Mucosa of rectum (tissue), 2 donors: Measurements from ENCODE around the gene SLFN12.
"Not testable (repeated sequence)": the region's sequence is repeated elsewhere in the genome, so short reads cannot be mapped to it uniquely, and the experiment has no call there.

Experiments used
- H3K27ac ChIP-seq, 2 donors: one replicate each; pipeline ENCODE4 v1.7.0; 2013; ENCODE audit warnings: inconsistent platforms in 2 of 2, low read depth in 2 of 2, low read length in 2 of 2
- H3K27me3 ChIP-seq, 2 donors: one replicate each; pipeline ENCODE4 v1.7.0; 2013; ENCODE audit warnings: low read length in 2 of 2; ENCODE audit not compliant: control insufficient read depth in 2 of 2, insufficient read depth in 2 of 2
- H3K36me3 ChIP-seq, 2 donors: one replicate each; pipeline ENCODE4 v1.7.0; 2013; ENCODE audit warnings: low read length in 2 of 2; ENCODE audit not compliant: control insufficient read depth in 2 of 2, insufficient read depth in 2 of 2
- H3K4me1 ChIP-seq, 2 donors: one replicate each; pipeline ENCODE4 v1.7.0; 2013; ENCODE audit warnings: low read length in 2 of 2, mild to moderate bottlenecking in 1 of 2; ENCODE audit not compliant: control insufficient read depth in 2 of 2, insufficient read depth in 2 of 2
- H3K4me3 ChIP-seq, 2 donors: one replicate each; pipeline ENCODE4 v1.7.0; 2013; ENCODE audit warnings: low read length in 2 of 2
- H3K9ac ChIP-seq, 2 donors: one replicate each; pipeline ENCODE4 v1.7.0; 2013; ENCODE audit warnings: low read length in 2 of 2, low read depth in 1 of 2, mild to moderate bottlenecking in 1 of 2
- H3K9me3 ChIP-seq, 2 donors: one replicate each; pipeline ENCODE4 v1.7.0; 2013; ENCODE audit warnings: low read length in 2 of 2; ENCODE audit not compliant: control insufficient read depth in 2 of 2
- donor health status: healthy.
- donor health status: Normal muscosa, but diverticular disease.

SLFN12 gene

DNA sequence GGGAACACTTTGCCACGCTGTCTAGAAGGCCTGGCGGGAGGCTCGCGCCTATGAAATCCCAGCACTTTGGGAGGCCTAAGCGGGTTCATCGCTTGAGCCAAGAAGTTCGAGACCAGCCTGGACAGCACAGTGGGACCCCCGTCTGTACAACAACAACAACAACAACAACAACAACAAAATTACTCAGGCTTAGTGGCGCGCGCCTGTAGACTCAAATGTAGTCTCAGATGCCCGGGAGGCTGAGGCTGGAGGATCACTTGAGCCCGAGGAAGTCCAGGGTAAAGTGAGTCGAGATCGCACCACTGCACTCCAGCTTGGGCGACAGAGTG, 16.6 kb upstream of the SLFN12 start:
- H3K9ac ChIP-seq: peak overlapping the region; percentile 52 to 66
- H3K9me3 ChIP-seq: no peaks in the 10 kb centered on the region
- peak overlapping the region; percentile 71 to 83 for H3K27ac ChIP-seq
- peaks cover 0 to 6% of the 10 kb centered on the region in 2 donors for H3K27me3 ChIP-seq
- H3K4me1 ChIP-seq: peaks cover 0 to 3% of the 10 kb centered on the region in 2 donors
- peaks cover 0 to 2% of the 10 kb centered on the region in 2 donors for H3K36me3 ChIP-seq
- peak overlapping the region; percentile 68 to 76 for H3K4me3 ChIP-seq

DNA sequence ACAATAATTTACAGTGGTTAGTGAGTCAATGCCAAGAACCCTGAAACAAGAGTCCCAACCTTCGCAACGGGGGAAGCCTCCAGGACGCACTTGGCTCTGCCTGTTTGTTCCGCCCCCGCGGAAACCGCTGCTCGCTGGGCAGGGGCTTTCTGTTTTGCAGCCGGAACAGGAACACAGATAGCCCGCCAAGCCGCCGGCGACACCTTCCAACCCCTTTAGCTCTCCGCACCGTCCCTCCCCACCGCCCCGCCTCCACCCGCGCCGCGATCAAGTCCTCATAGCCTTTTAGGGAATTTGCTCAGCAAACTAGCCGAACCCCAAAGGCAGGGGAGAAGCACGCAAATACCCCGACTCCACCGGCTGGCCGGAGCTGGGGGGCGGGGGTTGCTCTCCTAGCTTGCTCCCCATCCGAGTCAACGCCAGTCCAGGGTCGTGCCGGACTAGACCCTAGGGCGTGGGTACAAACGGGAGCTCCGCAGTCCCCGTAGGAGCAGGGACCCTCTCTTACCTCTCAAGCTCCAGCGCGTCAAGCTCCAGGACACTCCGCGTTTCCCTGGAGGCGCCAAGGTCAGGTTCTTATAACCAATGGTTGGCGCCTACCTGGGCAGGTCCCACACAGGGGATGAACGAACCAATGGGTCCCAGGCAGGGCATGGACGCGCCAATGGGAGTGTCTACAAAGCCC, 16.1 kb upstream of the SLFN12 start, which contains the start of gene SLFN13:
Gene SLFN13, minus strand, starts transcription at position 553 of the 685 bp plus-strand sequence. CDS start 3,086 bp downstream, outside the sequence.
- Histone ChIP-seq H3K9ac (peak within 1 kb of the TSS; percentile 65 to 66), H3K27me3 (peaks cover 0 to 6% of the 10 kb centered on the region in 2 donors), H3K36me3 (peaks cover 0 to 2% of the 10 kb centered on the region in 2 donors), H3K9me3 (no peaks in the 10 kb centered on the region), H3K4me3 (peak within 1 kb of the TSS; percentile 68 to 76), H3K27ac (peak within 1 kb of the TSS; percentile 71 to 83), H3K4me1 (peaks cover 0 to 3% of the 10 kb centered on the region in 2 donors)

- H3K4me1 ChIP-seq: peaks cover 0 to 3% of the 10 kb centered on the region in 2 donors
- H3K36me3 ChIP-seq: peaks cover 0 to 2% of the 10 kb centered on the region in 2 donors
- H3K9me3 ChIP-seq: no peaks in the 10 kb centered on the region
- peak overlapping the region; percentile 18 to 76 for H3K4me3 ChIP-seq
- peak overlapping the region in 1 of 2 donors; percentile 65 for H3K9ac ChIP-seq
- no peak overlapping the region for H3K27ac ChIP-seq
- peaks cover 0 to 6% of the 10 kb centered on the region in 2 donors for H3K27me3 ChIP-seq
Observed at GRCh38 chr17:35447499-35447898, 15.2 kb upstream of the SLFN12 start.

DNA sequence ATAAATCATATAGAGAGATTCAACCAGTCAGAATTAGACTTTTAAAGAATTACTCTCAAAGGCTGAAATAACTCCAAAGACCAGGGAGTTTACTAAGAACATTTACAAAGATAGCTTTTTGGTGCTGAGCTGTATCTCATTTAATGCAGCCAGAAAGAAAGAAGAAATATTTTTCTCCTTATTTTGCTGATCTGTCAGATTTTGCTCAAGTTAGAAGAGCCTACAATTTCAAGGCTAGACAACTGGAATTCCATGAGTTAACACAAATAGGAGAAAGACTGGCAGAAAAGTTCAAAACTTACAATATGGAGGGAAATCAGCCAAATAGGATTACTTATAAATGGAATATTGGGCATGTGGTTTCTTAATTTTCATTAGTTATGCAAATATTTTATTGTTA, 6.1 kb upstream of the SLFN12 start:
- no peak overlapping the region for H3K4me3 ChIP-seq
- no peak overlapping the region for H3K27ac ChIP-seq
- no peaks in the 10 kb centered on the region for H3K36me3 ChIP-seq
- peaks cover under 1 to 3% of the 10 kb centered on the region in 2 donors for H3K4me1 ChIP-seq
- no peak overlapping the region for H3K9ac ChIP-seq
- H3K9me3 ChIP-seq: no peaks in the 10 kb centered on the region
- H3K27me3 ChIP-seq: no peaks in the 10 kb centered on the region

GRCh38 chr17:35433075-35433894, 985 bp upstream of the SLFN12 start:
- Histone ChIP-seq H3K27ac (peak overlapping the region; percentile 80 to 83), H3K9ac (peak overlapping the region; percentile 37 to 74)

GRCh38 chr17:35429702-35430101, 2.6 kb downstream of the SLFN12 start:
- Histone ChIP-seq H3K4me3 (no peak overlapping the region), H3K9ac (no peak overlapping the region), H3K36me3 (no peaks in the 10 kb centered on the region), H3K9me3 (no peaks in the 10 kb centered on the region), H3K4me1 (peaks cover 11 to 12% of the 10 kb centered on the region in 2 donors), H3K27ac (no peak overlapping the region), H3K27me3 (no peaks in the 10 kb centered on the region)

More at GRCh38 chr17:35433075-35433894, 985 bp upstream of the SLFN12 start:
- Histone ChIP-seq H3K4me1 (peaks cover 11 to 12% of the 10 kb centered on the region in 2 donors), H3K9me3 (no peaks in the 10 kb centered on the region), H3K27me3 (no peaks in the 10 kb centered on the region), H3K36me3 (no peaks in the 10 kb centered on the region), H3K4me3 (peak overlapping the region; percentile 64 to 82)

- Histone ChIP-seq H3K4me3 (no peak overlapping the region), H3K27me3 (no peaks in the 10 kb centered on the region), H3K9me3 (no peaks in the 10 kb centered on the region), H3K27ac (no peak overlapping the region), H3K9ac (no peak overlapping the region), H3K36me3 (no peaks in the 10 kb centered on the region), H3K4me1 (peaks cover 7 to 8% of the 10 kb centered on the region in 2 donors)
Observed at GRCh38 chr17:35428229-35428628, 4.1 kb downstream of the SLFN12 start.

DNA sequence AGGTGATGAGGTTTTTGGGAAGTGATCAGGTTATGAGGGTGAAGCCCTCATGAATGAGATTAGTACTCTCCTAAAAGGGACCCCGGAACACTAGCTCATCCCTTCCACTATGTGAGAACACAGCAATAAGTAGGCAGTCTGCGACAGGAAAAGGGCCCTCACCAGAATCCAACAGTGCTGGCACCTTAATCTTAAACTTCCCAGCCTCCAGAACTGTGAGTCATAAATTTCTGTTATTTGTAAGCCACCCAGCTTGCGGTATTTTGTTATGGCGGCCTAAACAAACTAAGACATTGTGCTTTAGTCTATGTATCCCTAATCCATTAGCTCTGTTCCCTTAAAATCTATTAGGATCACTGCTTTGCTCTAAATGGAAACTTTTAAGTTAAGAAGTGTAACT, 8.5 kb downstream of the SLFN12 start:
- no peak overlapping the region for H3K9ac ChIP-seq
- H3K36me3 ChIP-seq: peaks cover 0 to 3% of the 10 kb centered on the region in 2 donors
- H3K27ac ChIP-seq: no peak overlapping the region
- no peaks in the 10 kb centered on the region for H3K27me3 ChIP-seq
- no peak overlapping the region for H3K4me3 ChIP-seq
- H3K4me1 ChIP-seq: no peaks in the 10 kb centered on the region
- no peaks in the 10 kb centered on the region for H3K9me3 ChIP-seq

DNA sequence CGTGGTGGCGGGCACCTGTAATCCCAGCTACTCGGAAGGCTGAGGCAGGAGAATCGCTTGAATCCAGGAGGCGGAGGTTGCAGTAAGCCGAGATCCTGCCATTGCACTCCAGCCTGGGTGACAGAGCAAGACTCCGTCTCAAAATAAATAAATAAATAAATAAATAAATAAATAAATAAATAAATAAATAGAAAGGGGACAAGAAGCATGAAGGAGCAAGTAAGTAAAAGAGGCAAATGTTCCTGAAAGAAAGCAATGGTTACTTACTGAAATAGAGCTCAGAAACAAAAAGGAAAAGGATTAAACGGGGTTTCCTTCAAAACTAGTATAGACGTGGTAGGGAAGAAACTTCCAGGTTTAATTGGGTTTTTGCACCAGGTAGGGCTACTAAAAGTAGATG, 11.2 kb downstream of the SLFN12 start:
- not testable (repeated sequence) for H3K9me3 ChIP-seq, H3K27me3 ChIP-seq, H3K36me3 ChIP-seq, H3K27ac ChIP-seq, H3K4me1 ChIP-seq, H3K4me3 ChIP-seq, H3K9ac ChIP-seq

DNA sequence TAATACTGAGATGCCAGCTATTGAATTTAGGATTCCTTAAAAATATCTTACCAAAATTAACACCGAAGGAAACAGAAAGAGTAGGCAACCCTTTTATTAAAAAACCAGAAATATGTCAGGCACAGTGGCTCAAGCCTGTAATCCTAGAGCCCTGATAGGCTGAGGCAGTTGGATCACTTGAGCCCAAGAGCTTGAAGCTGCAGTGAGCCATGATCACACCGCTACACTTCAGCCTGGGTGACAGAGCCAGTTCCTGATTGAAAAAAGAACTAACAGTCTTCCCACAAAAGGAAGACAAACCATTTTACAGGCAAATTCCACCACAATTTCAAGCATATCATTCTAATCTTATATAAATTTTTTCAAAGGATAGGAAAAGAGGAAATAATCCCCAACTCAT, 15.6 kb downstream of the SLFN12 start:
- Histone ChIP-seq H3K27ac (no peak overlapping the region), H3K9ac (no peak overlapping the region), H3K27me3 (no peaks in the 10 kb centered on the region), H3K36me3 (peaks cover 0 to 3% of the 10 kb centered on the region in 2 donors), H3K9me3 (no peaks in the 10 kb centered on the region), H3K4me1 (no peaks in the 10 kb centered on the region), H3K4me3 (no peak overlapping the region)
